IMR-90 (cell line): ENCODE data around the gene TNKS2.

Experiments used
- BHLHE40 ChIP-seq: fragments of 150-350 bp; IDR thresholded peaks from 2 replicates; pipeline ENCODE4 v1.6.1; 2016; ENCODE audit warnings: mild to moderate bottlenecking, low read depth, low read length
- CEBPB ChIP-seq: IDR thresholded peaks from 2 replicates; pipeline ENCODE4 v1.6.1; 2012; ENCODE audit warnings: low read depth, low read length, improper control_type of control experiment
- MAFK ChIP-seq: IDR thresholded peaks from 2 replicates; pipeline ENCODE4 v1.6.1; 2012; ENCODE audit warnings: low read depth, low read length, improper control_type of control experiment
- MXI1 ChIP-seq: IDR thresholded peaks from 2 replicates; pipeline ENCODE4 v1.6.1; 2012; ENCODE audit warnings: low read depth, mild to moderate bottlenecking, low read length, moderate library complexity, borderline replicate concordance
- POLR2A ChIP-seq: IDR thresholded peaks from 2 replicates; pipeline ENCODE4 v1.6.1; 2012; ENCODE audit warnings: mild to moderate bottlenecking, low read depth, low read length
- RCOR1 ChIP-seq: IDR thresholded peaks from 2 replicates; pipeline ENCODE4 v1.6.1; 2012; ENCODE audit warnings: mild to moderate bottlenecking, low read length, improper control_type of control experiment; ENCODE audit not compliant: insufficient replicate concordance
- TF ChIP-seq, protein P1 (sequence below): conservative IDR thresholded peaks from 2 replicates; pipeline ENCODE4 v1.5.1; 2012; ENCODE audit warnings: mild to moderate bottlenecking, low read depth, low read length, improper control_type of control experiment
- TF ChIP-seq, protein P2 (sequence below): fragments of 150-350 bp; IDR thresholded peaks from 2 replicates; pipeline ENCODE4 v1.6.1; 2017; ENCODE audit warnings: mild to moderate bottlenecking, antibody characterized with exemption, low read length, low read depth

DNA sequence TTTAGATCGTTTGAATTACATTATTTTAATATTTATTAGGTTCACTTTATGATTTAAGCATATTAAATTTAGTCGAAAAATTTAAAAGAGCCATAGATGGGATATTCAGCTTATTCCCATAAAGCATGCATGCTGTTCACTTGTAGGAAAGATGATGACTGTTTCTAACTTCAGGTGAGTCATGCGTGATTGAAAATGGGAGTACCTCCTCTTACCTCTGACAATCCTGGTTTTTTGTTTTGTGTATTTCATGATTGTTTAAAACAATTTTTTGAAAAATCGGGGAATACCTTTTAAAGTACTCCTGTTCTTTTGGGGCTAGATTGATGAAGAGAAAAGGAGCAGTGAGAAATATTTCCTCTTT lies 1.4 kb downstream of the TNKS2 start:
- TF ChIP-seq, protein P1, sequence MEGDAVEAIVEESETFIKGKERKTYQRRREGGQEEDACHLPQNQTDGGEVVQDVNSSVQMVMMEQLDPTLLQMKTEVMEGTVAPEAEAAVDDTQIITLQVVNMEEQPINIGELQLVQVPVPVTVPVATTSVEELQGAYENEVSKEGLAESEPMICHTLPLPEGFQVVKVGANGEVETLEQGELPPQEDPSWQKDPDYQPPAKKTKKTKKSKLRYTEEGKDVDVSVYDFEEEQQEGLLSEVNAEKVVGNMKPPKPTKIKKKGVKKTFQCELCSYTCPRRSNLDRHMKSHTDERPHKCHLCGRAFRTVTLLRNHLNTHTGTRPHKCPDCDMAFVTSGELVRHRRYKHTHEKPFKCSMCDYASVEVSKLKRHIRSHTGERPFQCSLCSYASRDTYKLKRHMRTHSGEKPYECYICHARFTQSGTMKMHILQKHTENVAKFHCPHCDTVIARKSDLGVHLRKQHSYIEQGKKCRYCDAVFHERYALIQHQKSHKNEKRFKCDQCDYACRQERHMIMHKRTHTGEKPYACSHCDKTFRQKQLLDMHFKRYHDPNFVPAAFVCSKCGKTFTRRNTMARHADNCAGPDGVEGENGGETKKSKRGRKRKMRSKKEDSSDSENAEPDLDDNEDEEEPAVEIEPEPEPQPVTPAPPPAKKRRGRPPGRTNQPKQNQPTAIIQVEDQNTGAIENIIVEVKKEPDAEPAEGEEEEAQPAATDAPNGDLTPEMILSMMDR = no peak
- TF ChIP-seq POLR2A (no peak), MAFK (no peak), CEBPB (no peak), RCOR1 (no peak), BHLHE40 (no peak), MXI1 (no peak)
- TF ChIP-seq, protein P2, sequence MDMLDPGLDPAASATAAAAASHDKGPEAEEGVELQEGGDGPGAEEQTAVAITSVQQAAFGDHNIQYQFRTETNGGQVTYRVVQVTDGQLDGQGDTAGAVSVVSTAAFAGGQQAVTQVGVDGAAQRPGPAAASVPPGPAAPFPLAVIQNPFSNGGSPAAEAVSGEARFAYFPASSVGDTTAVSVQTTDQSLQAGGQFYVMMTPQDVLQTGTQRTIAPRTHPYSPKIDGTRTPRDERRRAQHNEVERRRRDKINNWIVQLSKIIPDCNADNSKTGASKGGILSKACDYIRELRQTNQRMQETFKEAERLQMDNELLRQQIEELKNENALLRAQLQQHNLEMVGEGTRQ = no peak
